HepG2 (cell line): ENCODE measurements around the gene CCDC106. TPM values are rescaled to one million over a fixed set of nuclear protein-coding genes. Genes with fewer than 3 reads are reported as not detected.

Experiments
- AHR ChIP-seq: IDR thresholded peaks from 2 replicates; pipeline ENCODE4 v1.6.1; 2018; ENCODE audit warnings: missing genetic modification reagents, missing compliant biosample characterization
- EHMT2 ChIP-seq: fragments of 200-600 bp; sonication (generic); IDR thresholded peaks from 2 replicates; pipeline ENCODE4 v1.7.0; 2017; ENCODE audit warnings: antibody characterized with exemption, low read depth, low read length, borderline replicate concordance
- GFI1 ChIP-seq: sonication (generic); formaldehyde crosslinking; IDR thresholded peaks from 2 replicates; pipeline ENCODE4 v1.5.0; 2020; ENCODE audit warnings: missing genetic modification reagents, mild to moderate bottlenecking, borderline replicate concordance
- HMGA1 ChIP-seq: sonication (generic); formaldehyde crosslinking; conservative IDR thresholded peaks from 2 replicates; pipeline ENCODE4 v1.4.0; 2020; ENCODE audit warnings: missing genetic modification reagents
- MIXL1 ChIP-seq: IDR thresholded peaks from 2 replicates; pipeline ENCODE4 v1.6.1; 2016
- MXD3 ChIP-seq: IDR thresholded peaks from 2 replicates; pipeline ENCODE4 v1.6.1; 2016; ENCODE audit warnings: mild to moderate bottlenecking, missing biosample characterization, missing genetic modification reagents
- MYC ChIP-seq: sonication (generic); formaldehyde crosslinking; IDR thresholded peaks from 2 replicates; pipeline ENCODE4 v1.9.0; 2021; ENCODE audit warnings: missing genetic modification reagents, borderline replicate concordance
- RXRA ChIP-seq: sonication (generic); formaldehyde crosslinking; IDR thresholded peaks from 2 replicates; pipeline ENCODE4 v1.5.1; 2020; ENCODE audit warnings: missing genetic modification reagents
- ZNF281 ChIP-seq: sonication (generic); formaldehyde crosslinking; IDR thresholded peaks from 2 replicates; pipeline ENCODE4 v1.4.0; 2020; ENCODE audit warnings: missing genetic modification reagents, borderline replicate concordance
- ZNF644 ChIP-seq: IDR thresholded peaks from 2 replicates; pipeline ENCODE4 v1.6.1; 2016; ENCODE audit warnings: low read depth
- ZNF670 ChIP-seq: sonication (generic); formaldehyde crosslinking; IDR thresholded peaks from 2 replicates; pipeline ENCODE4 v1.8.0; 2022; ENCODE audit warnings: mild to moderate bottlenecking, missing genetic modification reagents, borderline replicate concordance
- ZNF770 ChIP-seq: sonication (generic); formaldehyde crosslinking; IDR thresholded peaks from 2 replicates; pipeline ENCODE4 v1.5.0; 2020; ENCODE audit warnings: mild to moderate bottlenecking, missing genetic modification reagents
- ZNF792 ChIP-seq: IDR thresholded peaks from 2 replicates; pipeline ENCODE4 v1.6.1; 2016
- ZSCAN22 ChIP-seq: sonication (generic); formaldehyde crosslinking; IDR thresholded peaks from 2 replicates; pipeline ENCODE4 v1.4.0; 2020; ENCODE audit warnings: mild to moderate bottlenecking, missing genetic modification reagents
- polyA plus RNA-seq, 8 experiments: library from polyadenylated mRNA; depleted of rRNA in 3 of 8; stranded (reverse) in 7 of 8; unstranded in 1 of 8; fragments of >200 nt; fragmentation: Illumina TruSeq in 4 of 8; extraction: Trizol in 4 of 8; gene quantifications; 2 replicates each; pipeline versions ENCODE4 v1.2.1 to v1.2.3, GENCODE V29; 2011 to 2016; ENCODE audit warnings: low read depth in 4 of 8, missing spikeins in 1 of 8, mixed read lengths in 1 of 8; ENCODE audit not compliant: insufficient read depth in 1 of 8
- total RNA-seq, 5 experiments: library from RNA; depleted of rRNA; stranded (reverse); fragments of >200 nt; fragmentation: Illumina TruSeq; extraction: Trizol; gene quantifications; 2 replicates each; pipeline ENCODE4 v1.2.3, GENCODE V29; 2016; ENCODE audit warnings: low read depth in 1 of 5
- TF ChIP-seq, protein P1 (sequence below): sonication (generic); formaldehyde crosslinking; IDR thresholded peaks from one replicate; pipeline ENCODE4 v1.5.1; 2020; ENCODE audit warnings: mild to moderate bottlenecking, missing genetic modification reagents; ENCODE audit errors: not compliant biosample characterization

CCDC106 gene
- total and polyA plus RNA-seq, 2 of the 13 experiments (the other 11 are each of a cell fraction or from before 2014, with no cell fraction given): 4.7 to 8.8 TPM

GRCh38 chr19:55647732-55648584 lies at the start of gene CCDC106 (continued):
- peak; percentile 52 for TF ChIP-seq ZNF770
- peak; percentile 71 for TF ChIP-seq MXD3 (CRISPR knock-in tag)
- TF ChIP-seq EHMT2: no peak
- TF ChIP-seq AHR: peak; percentile 63; the same call in 1 of the 2 replicates
- TF ChIP-seq RXRA (CRISPR knock-in tag): peak; percentile 38; the same call in 1 of the 2 replicates
- TF ChIP-seq ZSCAN22: peak; percentile 83
- TF ChIP-seq MIXL1 (CRISPR knock-in tag): 0 out of 2 replicates have a peak, but pooled peaks have one; percentile 12
- TF ChIP-seq, protein P1, sequence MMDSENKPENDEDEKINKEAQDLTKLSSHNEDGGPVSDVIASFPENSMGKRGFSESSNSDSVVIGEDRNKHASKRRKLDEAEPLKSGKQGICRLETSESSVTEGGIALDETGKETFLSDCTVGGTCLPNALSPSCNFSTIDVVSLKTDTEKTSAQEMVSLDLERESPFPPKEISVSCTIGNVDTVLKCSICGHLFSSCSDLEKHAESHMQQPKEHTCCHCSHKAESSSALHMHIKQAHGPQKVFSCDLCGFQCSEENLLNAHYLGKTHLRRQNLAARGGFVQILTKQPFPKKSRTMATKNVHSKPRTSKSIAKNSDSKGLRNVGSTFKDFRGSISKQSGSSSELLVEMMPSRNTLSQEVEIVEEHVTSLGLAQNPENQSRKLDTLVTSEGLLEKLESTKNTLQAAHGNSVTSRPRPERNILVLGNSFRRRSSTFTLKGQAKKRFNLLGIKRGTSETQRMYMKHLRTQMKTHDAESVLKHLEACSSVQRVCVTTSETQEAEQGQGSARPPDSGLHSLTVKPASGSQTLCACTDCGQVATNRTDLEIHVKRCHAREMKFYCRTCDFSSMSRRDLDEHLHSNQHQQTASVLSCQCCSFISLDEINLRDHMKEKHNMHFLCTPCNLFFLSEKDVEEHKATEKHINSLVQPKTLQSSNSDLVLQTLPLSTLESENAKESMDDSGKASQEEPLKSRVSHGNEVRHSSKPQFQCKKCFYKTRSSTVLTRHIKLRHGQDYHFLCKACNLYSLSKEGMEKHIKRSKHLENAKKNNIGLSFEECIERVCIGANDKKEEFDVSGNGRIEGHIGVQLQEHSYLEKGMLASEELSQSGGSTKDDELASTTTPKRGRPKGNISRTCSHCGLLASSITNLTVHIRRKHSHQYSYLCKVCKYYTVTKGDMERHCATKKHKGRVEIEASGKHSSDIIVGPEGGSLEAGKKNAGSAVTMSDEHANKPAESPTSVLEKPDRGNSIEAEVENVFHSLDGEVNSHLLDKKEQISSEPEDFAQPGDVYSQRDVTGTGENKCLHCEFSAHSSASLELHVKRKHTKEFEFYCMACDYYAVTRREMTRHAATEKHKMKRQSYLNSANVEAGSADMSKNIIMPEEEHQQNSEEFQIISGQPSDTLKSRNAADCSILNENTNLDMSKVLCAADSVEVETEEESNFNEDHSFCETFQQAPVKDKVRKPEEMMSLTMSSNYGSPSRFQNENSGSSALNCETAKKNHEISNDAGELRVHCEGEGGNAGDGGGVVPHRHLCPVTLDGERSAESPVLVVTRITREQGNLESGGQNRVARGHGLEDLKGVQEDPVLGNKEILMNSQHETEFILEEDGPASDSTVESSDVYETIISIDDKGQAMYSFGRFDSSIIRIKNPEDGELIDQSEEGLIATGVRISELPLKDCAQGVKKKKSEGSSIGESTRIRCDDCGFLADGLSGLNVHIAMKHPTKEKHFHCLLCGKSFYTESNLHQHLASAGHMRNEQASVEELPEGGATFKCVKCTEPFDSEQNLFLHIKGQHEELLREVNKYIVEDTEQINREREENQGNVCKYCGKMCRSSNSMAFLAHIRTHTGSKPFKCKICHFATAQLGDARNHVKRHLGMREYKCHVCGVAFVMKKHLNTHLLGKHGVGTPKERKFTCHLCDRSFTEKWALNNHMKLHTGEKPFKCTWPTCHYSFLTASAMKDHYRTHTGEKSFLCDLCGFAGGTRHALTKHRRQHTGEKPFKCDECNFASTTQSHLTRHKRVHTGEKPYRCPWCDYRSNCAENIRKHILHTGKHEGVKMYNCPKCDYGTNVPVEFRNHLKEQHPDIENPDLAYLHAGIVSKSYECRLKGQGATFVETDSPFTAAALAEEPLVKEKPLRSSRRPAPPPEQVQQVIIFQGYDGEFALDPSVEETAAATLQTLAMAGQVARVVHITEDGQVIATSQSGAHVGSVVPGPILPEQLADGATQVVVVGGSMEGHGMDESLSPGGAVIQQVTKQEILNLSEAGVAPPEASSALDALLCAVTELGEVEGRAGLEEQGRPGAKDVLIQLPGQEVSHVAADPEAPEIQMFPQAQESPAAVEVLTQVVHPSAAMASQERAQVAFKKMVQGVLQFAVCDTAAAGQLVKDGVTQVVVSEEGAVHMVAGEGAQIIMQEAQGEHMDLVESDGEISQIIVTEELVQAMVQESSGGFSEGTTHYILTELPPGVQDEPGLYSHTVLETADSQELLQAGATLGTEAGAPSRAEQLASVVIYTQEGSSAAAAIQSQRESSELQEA: no peak
- TF ChIP-seq ZNF281 (CRISPR knock-in tag): peak; percentile 74; the same call in 1 of the 2 replicates
- no peak for TF ChIP-seq ZNF644 (CRISPR knock-in tag)
- 0 out of 2 replicates have a peak, but pooled peaks have one; percentile 45 for TF ChIP-seq MYC
- peak; percentile 63 for TF ChIP-seq ZNF792 (CRISPR knock-in tag)
- no peak for TF ChIP-seq HMGA1 (CRISPR knock-in tag)
- TF ChIP-seq ZNF670 (CRISPR knock-in tag): 0 out of 2 replicates have a peak, but pooled peaks have one; percentile 33
- 0 out of 2 replicates have a peak, but pooled peaks have one; percentile 63 for TF ChIP-seq GFI1 (CRISPR knock-in tag)
